Sigmoid colon (tissue), 4 donors: ENCODE measurements around the gene CMC4.

Source experiments
- CTCF ChIP-seq, 4 experiments: fragments of 450-650 bp in 3 of 4; fragments of 200-600 bp in 1 of 4; IDR thresholded peaks; one replicate each; pipeline ENCODE4 v1.5.1; 2016 to 2019; ENCODE audit warnings: antibody characterized with exemption in 4 of 4, mild to moderate bottlenecking in 3 of 4, moderate library complexity in 2 of 4
- POLR2A ChIP-seq, 2 donors: fragments of 450-650 bp; IDR thresholded peaks; one replicate each; pipeline ENCODE4 v1.6.1; 2016; ENCODE audit warnings: antibody characterized with exemption in 2 of 2, mild to moderate bottlenecking in 2 of 2, moderate library complexity in 2 of 2
- POLR2AphosphoS5 ChIP-seq, 4 donors: sonication (generic); formaldehyde crosslinking; IDR thresholded peaks; one replicate each; pipeline ENCODE4 v1.6.1; 2017; ENCODE audit warnings: antibody characterized with exemption in 4 of 4

GRCh38 chrX:155055494-155055893 lies 15.4 kb downstream of the CMC4 start:
- TF ChIP-seq CTCF (IDR thresholded peaks at IDR 0.05), result no peak
- no peak for TF ChIP-seq POLR2AphosphoS5 (IDR thresholded peaks at IDR 0.05)
- TF ChIP-seq POLR2A (IDR thresholded peaks at IDR 0.05), result no peak
